GM19025 (cell line): ENCODE measurements around the gene EIF4EBP2.

Experiments used
- ATAC-seq: cut with Tn5 transposase; IDR thresholded peaks from one replicate; pipeline ENCODE4 v1.9.1; 2021; ENCODE audit warnings: mild to moderate bottlenecking, low read depth, moderate library complexity; ENCODE audit not compliant: unreplicated experiment

Gene EIF4EBP2

DNA sequence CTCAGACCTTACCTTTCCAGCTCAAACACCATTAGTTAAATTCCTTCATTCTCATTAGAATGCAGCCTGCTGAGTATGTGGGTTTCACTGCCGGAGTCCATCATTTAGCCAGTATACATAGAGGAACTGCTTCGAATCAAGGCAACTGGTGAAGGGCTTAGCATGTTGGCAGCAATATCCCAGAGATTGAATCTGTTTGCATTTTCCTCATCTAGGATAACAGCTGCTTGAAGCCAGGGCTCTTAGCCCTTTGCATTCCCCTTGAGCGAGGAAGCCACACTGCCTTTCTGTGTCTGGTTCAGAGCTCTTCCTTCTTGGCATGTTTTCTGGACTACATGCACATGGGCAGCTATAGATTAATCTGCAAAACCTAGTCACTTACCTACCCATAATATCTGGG, 22.9 kb downstream of the EIF4EBP2 start:
- no peak for ATAC-seq

DNA sequence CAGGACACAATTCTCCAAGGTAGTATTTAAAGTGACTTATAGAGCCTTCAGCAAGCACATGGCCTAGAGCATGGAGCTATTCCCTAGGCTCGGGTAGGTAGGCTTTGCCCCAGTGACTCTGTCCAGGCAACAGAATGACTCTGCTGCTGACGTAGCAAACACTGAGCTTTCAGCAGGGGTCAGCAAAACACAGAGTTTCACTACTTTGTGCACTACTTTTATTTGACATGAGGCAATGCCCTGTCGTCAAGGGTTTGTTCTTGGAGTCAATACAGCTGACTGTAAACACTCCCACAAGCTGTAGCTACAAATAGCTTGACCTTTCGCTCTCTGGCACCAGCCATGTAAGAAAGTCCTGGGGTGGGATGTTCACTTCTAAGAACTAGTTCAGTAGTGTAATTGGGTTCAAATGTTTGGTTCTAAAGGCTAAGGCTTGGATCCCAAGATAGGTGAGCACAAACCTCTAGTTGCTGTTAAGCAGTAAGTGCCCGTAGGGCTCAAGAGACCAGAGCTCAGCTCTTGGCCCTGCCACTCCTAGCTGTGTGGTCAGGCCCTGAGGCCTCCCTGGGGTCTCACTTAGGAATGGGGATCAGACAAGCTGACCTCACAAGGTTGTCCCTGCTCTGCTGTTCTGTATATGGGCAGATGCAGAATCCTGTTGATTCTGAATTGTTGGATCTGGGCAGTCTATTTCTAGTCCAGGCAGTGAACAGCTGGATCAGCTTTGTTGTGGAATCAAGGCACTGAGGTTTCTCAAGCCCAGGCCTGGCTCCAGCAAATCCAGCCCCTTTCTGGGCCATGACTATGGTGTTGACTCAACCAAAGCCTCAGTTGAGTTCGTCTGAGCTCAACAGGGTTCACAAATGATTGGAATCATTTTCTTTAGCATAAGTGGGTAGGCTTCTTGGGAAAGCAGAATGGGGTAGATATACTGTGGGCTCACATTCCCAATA, 26.8 kb downstream of the EIF4EBP2 start:
- ATAC-seq, result no peak

DNA sequence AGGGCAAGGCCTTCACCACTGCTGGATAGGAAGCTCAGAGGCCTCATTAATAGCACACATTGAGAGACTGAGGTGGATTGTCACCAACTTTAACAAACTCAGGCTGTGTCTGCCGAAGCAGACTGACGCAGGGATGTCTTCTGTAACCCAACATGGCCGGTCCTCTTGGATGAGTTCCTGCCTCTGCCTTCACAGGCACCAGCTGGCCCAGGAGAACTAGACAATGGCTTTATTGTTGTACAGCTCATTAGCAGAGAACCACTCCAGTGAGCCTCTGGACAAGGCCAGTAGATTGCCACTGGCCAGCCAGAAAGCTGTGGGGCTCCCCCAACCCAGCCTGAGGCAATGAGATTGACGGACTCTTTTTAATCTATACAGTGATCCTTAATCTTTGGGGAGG, 28.2 kb downstream of the EIF4EBP2 start:
- ATAC-seq, result no peak

DNA sequence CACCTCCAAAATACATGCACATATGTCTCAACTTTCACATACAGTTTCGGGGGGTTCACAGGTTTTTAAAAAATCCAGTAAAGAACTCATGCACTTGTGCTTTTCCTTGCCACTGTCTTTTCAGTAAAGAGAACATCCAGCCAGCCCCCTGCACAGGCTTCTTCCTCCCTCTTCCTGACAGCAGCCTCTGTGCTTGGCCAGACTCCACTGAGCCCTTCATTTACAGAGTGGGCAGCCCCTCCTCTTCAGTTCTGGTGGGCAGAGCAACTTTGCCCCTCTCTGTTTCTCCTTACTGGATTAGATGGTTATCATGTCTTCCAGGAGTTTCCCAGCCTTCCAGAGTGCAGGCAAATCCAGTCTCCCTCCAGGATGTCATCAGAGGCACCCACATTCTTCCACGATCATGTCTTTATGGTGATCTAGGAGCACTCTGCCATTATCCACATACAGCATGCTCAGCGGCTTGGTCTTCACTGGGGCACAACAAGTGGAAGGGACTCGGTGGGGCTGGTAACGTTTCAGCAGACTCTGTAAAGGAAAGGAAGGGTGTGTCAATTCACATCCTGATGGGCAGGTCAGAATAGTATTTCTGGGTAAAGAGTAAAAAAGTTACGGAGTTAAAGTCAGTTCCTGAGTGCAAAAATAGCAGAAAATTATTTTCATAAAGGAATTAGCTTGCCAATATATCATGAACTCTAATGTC, 28.8 kb downstream of the EIF4EBP2 start:
- ATAC-seq, result no peak

DNA sequence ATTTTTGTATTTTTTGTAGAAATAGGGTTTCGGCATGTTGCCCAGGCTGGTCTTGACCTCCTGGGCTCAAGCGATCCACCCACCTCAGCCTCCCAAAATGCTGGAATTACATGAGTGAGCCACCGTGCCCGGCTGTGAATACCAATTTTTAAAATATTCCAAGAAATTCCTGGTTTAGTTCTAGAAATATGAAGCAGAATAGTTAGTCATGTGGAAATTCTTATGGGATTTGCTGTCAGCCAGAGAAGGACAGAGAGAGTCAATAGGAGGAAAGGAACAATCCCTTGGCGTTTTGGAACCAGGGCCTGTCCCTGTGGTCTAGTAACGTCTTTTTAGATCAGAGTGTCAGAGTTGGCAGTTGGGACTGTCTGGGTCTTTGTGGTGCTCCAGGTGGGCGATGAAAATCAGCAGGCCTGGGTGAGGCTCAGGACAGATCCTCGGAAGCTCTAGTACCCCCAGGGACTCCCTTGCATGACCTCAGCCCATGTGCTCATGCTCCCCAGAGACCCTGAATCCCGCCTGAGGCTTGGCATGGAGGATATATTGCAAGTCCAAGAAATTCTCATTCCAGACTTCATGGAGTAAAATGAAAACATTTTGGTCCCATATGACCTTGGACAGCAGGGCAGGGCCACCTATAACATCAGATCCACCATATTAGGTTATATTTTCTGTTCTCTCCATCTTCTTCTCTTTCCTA, 29.8 kb downstream of the EIF4EBP2 start:
- no peak for ATAC-seq

DNA sequence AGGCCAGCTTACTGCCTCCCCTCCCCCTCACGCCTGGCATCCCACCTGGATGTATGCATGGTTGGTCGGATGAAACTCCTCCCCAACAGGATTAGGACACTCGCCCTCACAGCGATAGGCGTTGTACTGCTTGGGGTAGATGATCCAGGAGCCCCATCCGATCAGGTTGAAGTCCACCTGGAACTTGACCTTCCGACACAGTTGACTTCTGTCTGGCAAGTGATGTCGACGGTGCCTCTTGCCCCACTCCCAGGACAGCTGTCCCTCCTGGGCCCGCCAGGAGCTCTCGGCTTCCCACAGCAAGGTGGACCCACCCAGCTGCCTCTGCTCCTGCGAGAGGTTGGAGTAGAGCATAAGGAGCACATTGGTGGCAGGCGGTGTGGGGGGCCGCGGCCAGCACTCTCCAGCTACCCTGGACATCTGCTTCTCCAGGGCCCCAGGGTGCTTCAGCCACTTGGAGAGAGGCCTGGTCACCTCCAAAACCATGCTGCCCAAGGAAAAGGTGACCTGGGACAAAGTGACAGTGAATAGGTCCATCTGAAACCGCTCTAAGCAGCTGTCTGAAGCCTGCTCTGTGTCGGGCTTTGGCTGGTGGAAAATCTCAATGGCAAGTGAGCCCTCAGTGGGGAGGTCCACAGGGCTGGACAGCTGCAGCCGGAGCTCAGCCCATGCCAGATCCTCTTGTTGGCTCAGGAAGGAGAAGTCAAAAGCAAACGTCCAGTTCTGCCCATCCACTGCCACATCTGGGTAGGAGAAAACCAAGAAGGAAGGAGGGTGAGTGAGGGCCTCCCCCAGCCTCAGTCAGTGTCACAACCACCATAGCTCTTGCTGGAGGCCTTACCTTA, 31.5 kb downstream of the EIF4EBP2 start:
- no peak for ATAC-seq

DNA sequence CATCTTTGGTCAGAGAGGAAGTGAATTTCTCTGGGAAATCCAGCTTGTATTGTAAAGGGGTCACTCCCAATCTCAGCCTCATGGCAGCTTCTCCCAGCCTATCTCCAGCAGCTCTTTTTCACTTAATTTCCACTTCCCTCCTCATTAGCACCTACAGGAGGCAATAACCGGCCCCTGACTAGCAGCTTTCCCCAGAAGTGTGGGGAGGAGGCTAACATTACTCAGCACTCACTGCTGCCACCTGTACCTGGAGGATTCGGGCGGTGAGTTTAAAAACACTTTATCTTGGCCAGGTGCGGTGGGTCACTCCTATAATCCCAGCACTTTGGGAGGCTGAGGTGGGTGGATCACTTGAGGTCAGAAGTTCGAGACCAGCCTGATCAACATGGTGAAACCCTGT, 33.8 kb downstream of the EIF4EBP2 start:
- no peak for ATAC-seq

DNA sequence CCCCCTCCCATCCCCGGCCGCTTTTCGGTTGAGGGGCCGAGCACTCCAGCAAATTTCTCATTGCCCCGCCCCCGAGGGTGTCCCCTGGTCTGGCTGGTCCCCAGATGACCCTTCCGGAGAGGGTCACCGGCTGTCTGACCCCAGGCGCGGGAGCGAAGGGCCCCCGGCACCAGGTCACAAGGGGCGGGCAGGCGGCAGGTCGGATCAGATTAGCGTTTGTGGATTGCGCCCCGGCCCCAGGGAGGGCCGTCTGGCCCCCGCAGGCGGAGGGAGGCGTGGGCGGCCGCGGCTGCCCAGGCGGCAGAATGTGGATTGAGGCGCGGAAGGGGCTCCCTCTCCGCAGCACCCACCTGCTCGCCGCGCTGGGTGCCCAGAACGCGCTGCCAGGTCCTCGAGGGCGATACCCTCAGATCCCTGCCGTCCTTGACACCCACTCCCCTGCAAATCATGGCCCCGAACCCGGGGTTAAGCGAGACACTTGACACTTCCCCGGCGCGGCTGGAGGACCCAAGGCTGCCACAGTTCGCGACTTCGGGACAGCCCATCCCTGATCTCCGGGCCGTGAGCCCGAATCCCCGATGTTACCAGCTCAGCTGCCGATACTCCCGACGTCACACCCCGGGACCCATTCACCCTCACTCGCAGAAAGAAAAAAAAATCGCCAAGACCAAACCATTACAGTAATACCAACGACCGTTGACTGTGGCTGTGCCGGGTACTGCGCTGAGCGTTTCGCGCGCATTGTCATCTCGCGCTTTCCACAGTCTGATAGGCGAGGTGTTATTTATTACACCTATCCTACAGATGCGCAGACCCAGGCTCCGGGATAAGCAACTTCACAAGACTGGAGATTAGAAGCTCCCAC, 36.6 kb downstream of the EIF4EBP2 start:
- ATAC-seq, result no peak

DNA sequence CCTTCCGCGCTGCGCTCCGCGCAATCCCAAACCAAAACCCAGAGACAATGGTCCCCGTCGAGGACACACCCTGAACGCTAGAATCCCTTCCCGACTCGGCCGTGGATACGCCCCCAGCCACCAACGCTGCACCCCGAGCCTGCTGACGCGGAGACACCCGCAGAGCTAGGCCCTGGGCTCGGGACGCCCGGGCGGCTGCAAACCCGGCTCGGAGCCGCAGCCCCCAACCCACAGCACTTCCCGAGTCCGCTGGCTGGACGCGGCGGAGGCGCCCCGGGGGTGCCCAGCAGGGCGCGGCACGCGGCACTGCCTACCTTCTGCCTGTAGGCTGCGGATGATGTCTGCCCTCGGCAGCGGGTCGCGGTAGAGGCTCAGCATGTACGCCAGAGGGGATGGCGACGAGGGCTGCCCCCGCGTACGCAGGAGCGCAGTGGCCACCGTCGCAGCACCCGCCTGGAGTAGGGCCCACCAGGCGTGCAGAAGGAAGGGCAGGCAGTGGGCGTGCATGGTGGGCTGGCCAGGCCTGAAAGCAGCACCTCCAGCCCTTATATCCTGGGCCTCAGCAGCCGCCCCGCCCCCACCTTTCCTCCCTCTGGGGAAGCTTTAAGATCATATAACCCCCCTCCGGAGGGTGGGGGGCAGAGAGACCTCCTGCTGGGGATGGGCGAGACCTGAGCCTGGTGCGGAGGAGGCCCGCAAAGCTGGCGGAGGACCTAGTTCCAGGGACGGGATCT, 37.4 kb downstream of the EIF4EBP2 start, which contains the start of gene NODAL:
Gene NODAL (minus strand): TSS at position 521 of the 734 bp plus-strand sequence. CDS start 14 bp downstream, at position 507.
- no peak for ATAC-seq

DNA sequence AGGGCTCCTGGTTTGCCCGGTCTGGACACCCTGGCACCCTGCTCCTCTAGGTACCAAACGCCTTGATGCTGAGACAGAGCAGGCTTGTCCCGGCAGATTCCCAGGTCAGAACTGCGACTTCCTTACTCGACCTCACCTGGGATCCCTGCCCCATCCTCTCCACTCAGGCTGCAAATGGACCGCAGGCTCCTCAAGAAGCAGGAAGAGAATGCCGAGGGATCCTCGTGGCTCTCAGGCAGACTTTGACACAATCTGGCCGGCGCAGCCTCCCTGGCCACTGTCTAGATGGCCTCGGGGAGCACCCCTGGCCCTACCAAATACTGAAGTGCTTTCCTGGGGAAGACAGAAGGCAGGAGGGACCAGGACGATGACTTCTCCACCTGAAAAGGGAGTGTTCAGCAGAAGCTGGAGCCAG, 38.0 kb downstream of the EIF4EBP2 start:
- ATAC-seq, result no peak

DNA sequence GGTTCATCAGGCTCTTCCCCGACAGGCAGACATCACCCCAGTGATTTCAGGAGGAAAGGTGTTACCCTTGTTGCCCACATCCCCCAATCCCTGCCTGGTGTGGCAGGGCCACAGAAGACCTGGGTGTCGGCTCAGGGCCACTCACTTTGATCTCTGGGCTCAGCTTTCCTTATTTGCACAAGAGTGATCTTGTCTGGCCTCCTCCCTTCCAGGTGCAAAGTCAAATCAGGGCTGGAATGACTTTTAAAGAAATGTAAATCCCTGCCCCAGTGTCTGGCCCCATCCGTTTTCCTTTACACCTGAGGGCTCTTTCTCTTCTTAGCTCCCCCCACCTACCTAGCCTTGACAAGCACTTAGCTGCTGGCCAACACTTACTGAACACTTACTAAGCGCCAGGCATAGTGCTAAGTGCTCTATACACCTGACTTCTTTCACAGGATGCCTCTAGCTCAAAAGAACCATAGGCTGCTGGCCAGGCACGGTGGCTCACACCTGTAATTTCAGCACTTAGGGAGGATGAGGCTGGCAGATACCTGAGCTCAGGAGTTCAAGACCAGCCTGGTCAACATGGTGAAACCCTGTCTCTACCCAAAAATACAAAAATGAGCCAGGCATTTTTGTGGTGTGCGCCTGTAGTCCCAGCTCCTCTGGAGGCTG, 38.5 kb downstream of the EIF4EBP2 start:
- no peak for ATAC-seq

DNA sequence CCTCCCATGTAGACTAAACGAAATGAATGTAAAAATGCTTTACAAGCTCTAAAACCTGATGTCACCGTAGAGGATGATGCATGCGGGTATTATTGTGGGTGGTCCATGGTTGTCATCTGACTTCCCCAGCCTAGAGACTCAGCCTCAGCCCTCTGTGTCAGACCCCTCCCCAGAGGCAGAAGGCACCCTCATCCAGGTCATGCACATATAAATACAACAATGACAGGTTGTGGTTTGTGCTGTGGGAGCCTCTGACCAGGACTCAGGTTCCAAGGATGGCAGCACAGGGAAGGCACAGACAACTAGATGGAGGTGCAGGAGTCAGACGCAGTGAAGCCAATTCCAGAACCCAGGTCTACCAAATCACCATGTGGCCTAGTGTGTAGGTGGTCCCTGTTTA, 40.8 kb downstream of the EIF4EBP2 start:
- no peak for ATAC-seq

DNA sequence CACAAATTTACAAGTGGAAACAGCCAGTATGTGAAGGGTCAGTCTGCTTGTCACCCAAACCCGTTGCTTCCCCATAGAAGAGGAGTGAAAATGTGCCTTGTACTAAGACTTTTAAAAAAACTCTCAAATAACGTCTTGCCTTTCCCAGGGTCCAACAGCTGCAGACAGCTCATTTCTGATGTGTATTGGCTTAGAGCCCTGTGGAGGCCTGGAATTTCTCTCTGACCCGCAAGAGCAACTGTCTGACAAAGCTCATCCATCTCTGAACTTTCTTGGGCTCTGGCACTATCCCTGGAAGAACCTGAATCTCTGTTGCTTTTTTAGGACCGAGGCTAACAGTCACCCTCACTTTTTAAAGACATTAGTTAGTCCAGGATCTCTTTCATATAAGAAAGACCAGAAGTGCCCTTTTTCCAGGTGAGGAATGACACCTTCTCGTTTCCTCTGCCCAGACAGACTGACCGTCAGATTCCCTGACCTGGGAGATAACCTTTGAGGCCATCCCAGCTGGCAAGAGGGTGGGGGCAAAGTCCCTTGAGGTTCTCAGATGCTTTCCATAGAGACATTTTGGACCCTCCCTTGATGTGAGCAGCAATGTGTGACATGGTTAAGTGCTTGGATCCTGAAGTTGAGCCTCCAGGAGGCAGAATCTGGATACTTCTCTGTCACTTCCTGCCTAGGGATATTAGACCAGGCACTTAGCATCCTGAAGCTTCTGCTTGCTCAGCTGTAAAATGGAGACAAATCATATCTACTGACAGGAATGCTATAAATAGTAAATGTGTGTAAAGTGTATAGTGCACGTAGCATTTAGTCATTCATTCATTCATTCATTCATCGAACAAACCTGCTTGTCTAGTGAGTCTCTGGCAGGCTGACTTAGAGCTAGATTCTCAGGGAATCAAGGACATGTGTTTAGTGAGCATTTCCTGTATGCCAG, 42.0 kb downstream of the EIF4EBP2 start:
- ATAC-seq, result no peak

DNA sequence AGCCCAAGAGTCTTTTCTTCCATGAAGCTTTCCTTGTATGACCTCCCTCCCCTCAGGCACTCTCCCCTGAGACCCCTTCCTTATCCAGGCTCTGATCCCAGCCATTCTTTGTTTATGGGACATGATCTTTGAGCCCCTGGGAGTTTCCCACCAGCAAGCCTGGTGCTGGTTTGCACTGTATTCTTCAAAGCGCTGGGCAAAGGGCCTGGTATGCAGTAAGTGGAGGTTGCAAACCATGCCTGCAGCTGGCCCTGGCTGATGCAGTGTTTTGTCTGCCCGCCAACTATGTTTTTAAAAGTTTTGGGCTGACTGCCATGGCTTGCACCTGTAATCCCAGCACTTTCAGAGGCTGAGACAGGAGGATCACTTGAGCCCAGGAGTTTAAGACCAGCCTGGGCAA, 44.3 kb downstream of the EIF4EBP2 start:
- no peak for ATAC-seq

DNA sequence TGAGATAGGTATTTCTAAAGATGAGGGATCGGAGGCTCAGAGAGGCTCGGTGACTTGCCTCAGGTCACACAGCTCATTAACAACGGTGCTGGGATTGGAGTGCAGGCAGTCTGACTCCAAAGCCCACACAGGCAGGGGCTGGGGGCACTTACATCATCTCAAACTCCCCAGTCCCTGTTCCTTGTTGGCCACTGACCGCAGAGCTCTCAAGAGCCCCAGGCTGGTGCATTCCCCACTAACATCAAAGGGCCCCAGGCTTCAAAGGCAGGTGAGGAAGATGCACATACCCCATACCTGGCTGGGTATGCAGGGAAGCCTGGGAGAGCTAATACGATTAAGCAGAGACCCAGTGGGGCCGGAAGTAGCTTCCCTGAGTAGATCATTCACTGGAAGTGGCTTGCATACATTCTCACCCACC, 51.3 kb downstream of the EIF4EBP2 start:
- no peak for ATAC-seq

DNA sequence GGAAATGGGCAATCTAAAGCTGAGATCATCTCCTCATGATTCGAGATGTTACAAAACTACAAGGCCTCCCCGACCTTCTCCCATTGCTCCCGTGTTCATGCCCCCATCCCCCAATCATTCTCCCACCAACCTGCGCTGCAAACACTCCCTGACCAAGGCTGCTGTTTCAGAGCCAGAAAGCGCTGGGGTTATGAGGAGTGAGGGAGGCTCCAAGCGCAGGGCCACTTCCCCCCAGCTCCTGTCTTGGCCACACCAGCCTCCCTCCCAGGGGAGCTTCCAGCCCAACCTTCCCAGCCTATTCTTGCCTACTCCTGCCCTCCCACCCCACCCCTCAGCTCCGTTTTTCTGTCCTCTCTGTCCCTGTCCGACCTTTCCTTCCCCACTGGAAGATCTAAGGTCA, 52.2 kb downstream of the EIF4EBP2 start:
- ATAC-seq, result no peak

DNA sequence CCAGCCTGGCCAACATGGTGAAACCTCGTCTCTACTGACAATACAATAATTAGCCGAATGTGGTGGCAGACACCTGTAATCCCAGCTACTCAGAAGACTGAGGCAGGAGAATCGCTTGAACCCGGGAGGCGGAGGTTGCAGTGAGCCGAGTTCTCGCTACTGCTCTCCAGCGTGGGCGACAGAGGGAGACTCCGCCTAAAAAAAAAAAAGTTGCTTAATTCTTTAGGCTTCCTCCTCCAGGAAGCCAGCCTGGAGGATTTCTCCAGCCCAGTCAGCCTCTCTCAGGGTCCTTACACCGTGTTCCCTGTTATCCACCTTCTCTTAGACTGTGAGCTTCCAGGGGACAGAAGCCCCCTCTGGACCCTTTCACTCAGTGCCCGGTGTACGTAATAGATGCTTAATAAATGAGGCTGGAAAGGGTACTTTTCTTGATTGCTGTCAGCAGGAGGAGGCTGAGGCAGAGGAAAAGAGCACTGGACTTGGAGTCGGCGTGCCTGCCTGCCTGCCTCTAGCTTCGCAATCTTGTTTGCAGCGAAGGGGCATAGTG, 53.9 kb downstream of the EIF4EBP2 start:
- ATAC-seq, result no peak
